Measurements from ENCODE around the gene NMNAT3. TPM values are rescaled to one million over a fixed set of nuclear protein-coding genes. Genes with fewer than 3 reads are reported as not detected.
A peak's percentile ranks its signal among the peaks of the same experiment; 100 is the strongest.

The NMNAT3 gene
- total and polyA plus RNA-seq, 7 experiments from 2014 or later, result 0.56 to 7.7 (median 5.6) TPM

DNA sequence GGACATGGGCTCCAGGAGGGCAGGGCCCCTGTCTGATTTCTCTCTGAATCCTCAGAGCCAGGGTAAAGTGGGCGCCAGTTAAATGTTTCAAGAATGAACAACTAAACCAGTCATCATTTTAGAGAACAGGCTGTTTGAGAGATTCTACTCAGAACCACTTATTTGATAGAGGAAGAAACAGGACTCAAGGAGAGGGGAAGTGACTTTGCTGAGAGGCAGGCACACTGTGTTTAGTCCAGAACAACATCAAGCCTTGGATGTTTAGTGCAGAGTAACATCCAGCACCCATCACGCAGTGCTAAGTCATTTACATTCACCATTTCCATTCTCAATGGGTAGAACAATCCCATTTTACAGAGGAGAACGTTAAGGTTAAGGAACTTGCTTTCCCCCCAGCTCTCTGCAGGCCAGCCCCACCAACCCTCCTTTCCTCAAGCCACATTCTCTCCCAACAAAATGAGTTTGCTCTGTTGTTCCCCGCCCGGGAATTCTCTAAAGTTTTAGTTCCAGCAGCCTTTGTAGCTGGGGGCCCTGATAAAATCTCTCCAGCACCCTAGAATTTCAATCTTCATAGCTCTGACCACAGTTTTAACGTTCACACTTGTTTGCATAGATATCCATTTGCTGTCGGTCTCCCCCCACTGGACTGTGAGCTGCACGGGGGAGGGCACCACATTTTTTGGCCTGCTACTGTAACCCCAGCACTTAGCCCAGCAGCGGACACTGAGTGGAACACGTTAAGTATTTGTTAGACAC, 962 bp downstream of the NMNAT3 start:
- intact Hi-C loops (cut with micrococcal nuclease), result loop anchor here in 1 of 2 donors (1.0 to 5.0 kb wide), 6 partner anchors 287 to 1505 kb away; partner anchors contain the start of genes ARMC8, DBR1, FOXL2 and FOXL2NB
- H3K4me1 ChIP-seq (ENCODE audit: control insufficient read depth in 2 of 2, insufficient read depth in 2 of 2, low read length in 2 of 2), result peaks cover 0 to 7% of the 10 kb centered on the region in 2 donors
- peak overlapping the region; percentile 78 for H3K27ac ChIP-seq (ENCODE audit: low read depth, low read length)
- ChIA-PET CTCF (no interaction called here), POLR2A (no interaction called here)
- peaks cover 0 to 3% (median 0%) of the 10 kb centered on the region in 3 experiments for H3K36me3 ChIP-seq (ENCODE audit: control insufficient read depth in 2 of 3, insufficient read depth in 3 of 3, low read length in 3 of 3)
- H3K36me3 Mint-ChIP-seq, result peaks cover 0 to 3% (median 0%) of the 10 kb centered on the region in 5 donors
- DNase-seq, result peak in 1 of 9 donors; percentile 3
- H3K4me3 ChIP-seq (ENCODE audit: low read length), result peak overlapping the region; percentile 73
- H3K27me3 Mint-ChIP-seq, result peaks cover 0 to 14% (median 0%) of the 10 kb centered on the region in 5 donors
- no peak for ATAC-seq
- H3K27me3 ChIP-seq (ENCODE audit: control insufficient read depth in 2 of 2, insufficient read depth in 2 of 2, low read length in 2 of 2), result no peaks in the 10 kb centered on the region
- H3K27ac Mint-ChIP-seq, result peak overlapping the region in 3 of 9 donors; percentile 21 to 31 (median 28)
- no peaks in the 10 kb centered on the region for H3K9me3 ChIP-seq (ENCODE audit: control insufficient read depth in 2 of 3, low read length in 3 of 3)
- H3K9me3 Mint-ChIP-seq, result no peaks in the 10 kb centered on the region
- H3K4me3 Mint-ChIP-seq, result peak overlapping the region; percentile 76 to 88 (median 86)
- H3K4me1 Mint-ChIP-seq, result peaks cover 6 to 23% (median 14%) of the 10 kb centered on the region in 7 donors

DNA sequence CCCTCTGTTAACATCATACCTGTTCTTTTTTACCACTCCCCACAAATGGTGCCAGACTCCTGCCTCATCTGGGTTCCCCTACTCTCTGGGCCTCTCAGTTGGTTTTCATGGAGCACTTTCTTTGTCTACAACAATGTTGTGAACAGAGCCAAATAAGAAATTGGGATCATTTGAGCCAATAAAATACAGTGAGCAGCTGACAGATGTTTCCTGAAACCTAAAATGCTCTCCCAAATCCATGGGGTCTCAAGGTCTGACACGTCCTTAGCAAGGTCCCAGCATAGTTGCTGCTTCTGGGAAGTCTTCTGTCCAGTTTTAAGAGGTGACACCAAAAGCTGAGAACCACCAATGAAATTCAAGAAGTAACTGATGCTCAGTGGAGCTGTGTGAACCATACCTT, 1.7 kb downstream of the NMNAT3 start:
- POLR2A ChIA-PET, result no interaction called here
- intact Hi-C loops (cut with micrococcal nuclease), result loop anchor here in 1 of 2 donors (2.0 to 5.0 kb wide), 3 partner anchors 729 to 1504 kb away; partner anchors contain the start of genes ARMC8, DBR1, FOXL2 and FOXL2NB
- peaks cover 0 to 11% (median 0%) of the 10 kb centered on the region in 5 donors for H3K27me3 Mint-ChIP-seq
- no peaks in the 10 kb centered on the region for H3K9me3 Mint-ChIP-seq
- Histone ChIP-seq H3K4me3 (ENCODE audit: low read length) (no peak overlapping the region), H3K27me3 (ENCODE audit: control insufficient read depth in 2 of 2, insufficient read depth in 2 of 2, low read length in 2 of 2) (no peaks in the 10 kb centered on the region), H3K36me3 (ENCODE audit: control insufficient read depth in 2 of 3, insufficient read depth in 3 of 3, low read length in 3 of 3) (peaks cover 0 to 3% (median 0%) of the 10 kb centered on the region in 3 experiments), H3K4me1 (ENCODE audit: control insufficient read depth in 2 of 2, insufficient read depth in 2 of 2, low read length in 2 of 2) (peaks cover 0 to 7% of the 10 kb centered on the region in 2 donors), H3K9me3 (ENCODE audit: control insufficient read depth in 2 of 3, low read length in 3 of 3) (no peaks in the 10 kb centered on the region), H3K27ac (ENCODE audit: low read depth, low read length) (no peak overlapping the region)
- ATAC-seq, result no peak
- H3K36me3 Mint-ChIP-seq, result peaks cover 0 to 3% (median 0%) of the 10 kb centered on the region in 5 donors
- no peak for DNase-seq
- H3K4me1 Mint-ChIP-seq, result peaks cover 6 to 23% (median 14%) of the 10 kb centered on the region in 7 donors
- peak overlapping the region in 1 of 9 donors; percentile 57 for H3K27ac Mint-ChIP-seq
- peak overlapping the region in 4 of 10 donors; percentile 76 to 88 (median 86) for H3K4me3 Mint-ChIP-seq
- CTCF ChIA-PET, result no interaction called here

DNA sequence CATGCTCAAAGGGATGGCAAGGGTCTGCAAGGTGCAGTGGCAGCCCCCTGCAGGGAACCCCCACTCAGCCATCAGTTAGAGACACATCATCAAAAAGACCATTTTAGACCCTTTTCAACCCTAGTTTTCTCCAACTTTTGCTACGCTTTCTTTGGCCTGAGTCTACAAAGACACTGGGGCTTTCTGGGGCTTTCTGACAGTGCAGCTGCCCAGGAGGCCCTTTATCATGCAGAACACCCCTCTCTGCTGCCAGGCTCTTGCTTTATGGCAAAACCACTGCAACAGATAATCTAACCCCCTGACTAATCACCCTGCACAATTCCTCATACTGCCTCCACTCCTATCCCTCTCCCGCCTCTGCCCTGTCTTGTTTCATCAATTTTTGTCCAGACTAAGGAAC, 2.4 kb downstream of the NMNAT3 start:
- Mint-ChIP-seq H3K27me3 (peaks cover 0 to 11% (median 0%) of the 10 kb centered on the region in 5 donors), H3K36me3 (peaks cover 0 to 3% (median 0%) of the 10 kb centered on the region in 5 donors), H3K4me3 (no peak overlapping the region), H3K27ac (no peak overlapping the region), H3K9me3 (no peaks in the 10 kb centered on the region), H3K4me1 (peaks cover 6 to 23% (median 14%) of the 10 kb centered on the region in 7 donors)
- Histone ChIP-seq H3K27ac (ENCODE audit: low read depth, low read length) (no peak overlapping the region), H3K4me1 (ENCODE audit: control insufficient read depth in 2 of 2, insufficient read depth in 2 of 2, low read length in 2 of 2) (peaks cover 0 to 7% of the 10 kb centered on the region in 2 donors), H3K36me3 (ENCODE audit: control insufficient read depth in 2 of 3, insufficient read depth in 3 of 3, low read length in 3 of 3) (peaks cover 0 to 3% (median 0%) of the 10 kb centered on the region in 3 experiments), H3K9me3 (ENCODE audit: control insufficient read depth in 2 of 3, low read length in 3 of 3) (no peaks in the 10 kb centered on the region), H3K27me3 (ENCODE audit: control insufficient read depth in 2 of 2, insufficient read depth in 2 of 2, low read length in 2 of 2) (no peaks in the 10 kb centered on the region), H3K4me3 (ENCODE audit: low read length) (no peak overlapping the region)
- DNase-seq (no peak), ATAC-seq (no peak)
- ChIA-PET POLR2A (no interaction called here), CTCF (no interaction called here)
- intact Hi-C loops (cut with micrococcal nuclease), result loop anchor here in 1 of 2 donors (5.0 kb wide), 2 partner anchors 728 to 1503 kb away; partner anchors contain the start of genes DBR1, FOXL2 and FOXL2NB

DNA sequence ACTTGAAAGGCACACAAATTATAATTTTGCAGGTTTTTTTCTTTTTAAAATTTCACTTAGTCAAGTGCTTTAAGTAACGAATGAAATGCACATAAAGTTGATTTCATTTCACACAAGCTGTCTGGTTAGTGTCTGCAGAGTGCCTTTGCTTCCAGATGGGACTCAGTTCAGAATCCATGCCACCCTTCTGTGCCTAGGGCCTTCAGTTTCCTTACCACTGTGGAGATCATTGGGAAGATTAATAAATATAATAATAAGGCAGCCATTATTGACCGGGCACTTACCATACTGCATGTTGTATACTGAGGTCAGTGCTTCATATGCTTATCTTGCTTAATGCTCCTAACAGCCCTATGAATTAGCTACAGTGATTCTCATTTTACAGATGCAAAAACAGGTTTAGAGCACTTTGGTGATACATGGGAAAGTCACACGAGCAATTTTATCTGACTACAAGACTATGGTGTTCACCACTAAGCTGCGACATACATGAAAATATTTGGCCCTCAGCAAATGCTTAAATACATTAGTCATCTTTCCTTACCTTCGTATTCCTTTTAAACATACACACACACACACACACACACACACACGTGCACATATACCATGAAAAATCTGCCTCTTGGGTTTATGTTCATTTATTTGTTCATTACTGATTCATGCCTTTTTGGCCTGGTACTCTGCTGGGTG, 3.1 kb downstream of the NMNAT3 start:
- Histone ChIP-seq H3K27ac (ENCODE audit: low read depth, low read length) (no peak overlapping the region), H3K9me3 (ENCODE audit: control insufficient read depth in 2 of 3, low read length in 3 of 3) (no peaks in the 10 kb centered on the region), H3K4me1 (ENCODE audit: control insufficient read depth in 2 of 2, insufficient read depth in 2 of 2, low read length in 2 of 2) (peaks cover 0 to 7% of the 10 kb centered on the region in 2 donors), H3K4me3 (ENCODE audit: low read length) (no peak overlapping the region), H3K27me3 (ENCODE audit: control insufficient read depth in 2 of 2, insufficient read depth in 2 of 2, low read length in 2 of 2) (no peaks in the 10 kb centered on the region), H3K36me3 (ENCODE audit: control insufficient read depth in 2 of 3, insufficient read depth in 3 of 3, low read length in 3 of 3) (peaks cover 0 to 3% (median 0%) of the 10 kb centered on the region in 3 experiments)
- Mint-ChIP-seq H3K36me3 (peaks cover 0 to 3% (median 0%) of the 10 kb centered on the region in 5 donors), H3K4me3 (peak overlapping the region in 1 of 10 donors; percentile 12), H3K9me3 (no peaks in the 10 kb centered on the region), H3K4me1 (peaks cover 6 to 23% (median 14%) of the 10 kb centered on the region in 7 donors), H3K27ac (no peak overlapping the region), H3K27me3 (peaks cover 0 to 10% (median 0%) of the 10 kb centered on the region in 5 donors)
- no peak for ATAC-seq
- ChIA-PET CTCF (no interaction called here), POLR2A (no interaction called here)
- DNase-seq, result no peak
- intact Hi-C loops (cut with micrococcal nuclease), result loop anchor here in 1 of 2 donors (5.0 kb wide), 2 partner anchors 727 to 1502 kb away; partner anchors contain the start of genes DBR1, FOXL2 and FOXL2NB

DNA sequence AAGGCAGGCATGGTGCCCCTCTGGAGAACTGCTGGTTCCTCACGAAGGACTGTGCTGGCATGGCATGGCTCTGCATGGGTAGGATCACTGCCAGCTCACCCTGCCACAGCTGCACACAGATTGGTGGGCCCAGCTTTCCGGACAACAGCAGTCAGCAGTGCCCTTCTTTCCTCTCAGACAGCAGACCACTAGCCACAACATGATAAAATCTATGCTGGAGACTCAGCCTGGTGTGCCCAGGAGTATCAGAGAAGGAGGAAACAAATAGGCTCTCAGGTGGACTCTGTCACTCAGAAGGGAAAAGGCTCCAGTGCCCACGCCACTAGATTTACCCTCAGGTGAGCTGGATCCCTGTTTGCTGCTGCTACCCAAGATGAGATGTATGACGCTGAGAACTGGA, 4.9 kb downstream of the NMNAT3 start:
- ChIA-PET POLR2A (no interaction called here), CTCF (no interaction called here)
- ATAC-seq (no peak), DNase-seq (no peak)
- Mint-ChIP-seq H3K27ac (no peak overlapping the region), H3K4me1 (peaks cover 6 to 19% (median 10%) of the 10 kb centered on the region in 7 donors), H3K36me3 (peaks cover 0 to 11% (median 4%) of the 10 kb centered on the region in 5 donors), H3K4me3 (no peak overlapping the region), H3K27me3 (peaks cover 0 to 8% (median 0%) of the 10 kb centered on the region in 5 donors), H3K9me3 (peaks cover 0 to 2% (median 0%) of the 10 kb centered on the region in 11 donors)
- H3K36me3 ChIP-seq (ENCODE audit: control insufficient read depth in 2 of 3, insufficient read depth in 3 of 3, low read length in 3 of 3), result peaks cover 0 to 3% (median 0%) of the 10 kb centered on the region in 3 experiments
- H3K27ac ChIP-seq (ENCODE audit: low read depth, low read length), result no peak overlapping the region
- intact Hi-C loops (cut with micrococcal nuclease), result no loop called here
- peaks cover 0 to 7% of the 10 kb centered on the region in 2 donors for H3K4me1 ChIP-seq (ENCODE audit: control insufficient read depth in 2 of 2, insufficient read depth in 2 of 2, low read length in 2 of 2)
- no peak overlapping the region for H3K4me3 ChIP-seq (ENCODE audit: low read length)
- no peaks in the 10 kb centered on the region for H3K27me3 ChIP-seq (ENCODE audit: control insufficient read depth in 2 of 2, insufficient read depth in 2 of 2, low read length in 2 of 2)
- no peaks in the 10 kb centered on the region for H3K9me3 ChIP-seq (ENCODE audit: control insufficient read depth in 2 of 3, low read length in 3 of 3)

DNA sequence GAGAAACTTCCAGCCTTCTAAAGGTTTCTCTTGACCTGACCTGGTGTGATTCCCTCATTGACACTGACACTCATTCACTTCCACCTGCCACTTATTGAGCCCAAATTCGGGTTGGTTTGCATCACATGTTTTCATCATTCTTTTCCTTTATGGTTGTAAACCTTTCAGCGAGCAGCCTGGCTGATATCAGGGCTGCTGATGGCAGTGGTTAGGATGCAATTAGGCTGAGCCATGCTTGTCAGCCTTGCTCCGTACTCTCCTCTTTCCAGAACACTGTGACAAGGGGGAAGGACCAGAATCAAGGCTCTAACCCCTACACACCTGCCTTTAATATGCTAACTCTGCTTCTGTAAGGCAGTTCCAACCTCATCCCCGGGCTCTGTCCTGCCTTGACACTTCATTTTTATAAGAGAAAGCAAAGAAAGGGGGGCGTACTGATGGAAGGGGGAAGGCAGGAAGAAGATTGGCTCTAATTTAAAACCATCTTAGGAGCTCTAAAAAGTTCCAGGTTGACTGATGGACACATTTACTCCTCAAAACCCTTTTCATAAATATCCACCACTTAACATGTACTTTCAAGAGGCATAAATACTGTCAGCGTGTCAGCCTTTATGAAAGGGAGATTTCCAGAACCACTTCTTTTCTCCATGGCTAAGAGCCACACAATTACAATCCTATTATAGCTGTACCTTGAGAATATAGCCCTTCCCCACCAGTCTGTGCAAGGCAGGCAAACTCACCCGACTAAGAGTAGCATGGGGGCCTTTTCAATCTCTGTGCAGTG, 5.7 kb downstream of the NMNAT3 start:
- Histone ChIP-seq H3K4me1 (ENCODE audit: control insufficient read depth in 2 of 2, insufficient read depth in 2 of 2, low read length in 2 of 2) (peaks cover 0 to 5% of the 10 kb centered on the region in 2 donors), H3K27me3 (ENCODE audit: control insufficient read depth in 2 of 2, insufficient read depth in 2 of 2, low read length in 2 of 2) (no peaks in the 10 kb centered on the region), H3K36me3 (ENCODE audit: control insufficient read depth in 2 of 3, insufficient read depth in 3 of 3, low read length in 3 of 3) (no peaks in the 10 kb centered on the region), H3K4me3 (ENCODE audit: low read length) (no peak overlapping the region), H3K27ac (ENCODE audit: low read depth, low read length) (no peak overlapping the region), H3K9me3 (ENCODE audit: control insufficient read depth in 2 of 3, low read length in 3 of 3) (no peaks in the 10 kb centered on the region)
- Mint-ChIP-seq H3K9me3 (peaks cover 0 to 5% (median 0%) of the 10 kb centered on the region in 11 donors), H3K4me3 (no peak overlapping the region), H3K27me3 (peaks cover 0 to 7% (median 0%) of the 10 kb centered on the region in 5 donors), H3K4me1 (peaks cover 6 to 17% (median 7%) of the 10 kb centered on the region in 7 donors), H3K27ac (no peak overlapping the region), H3K36me3 (peaks cover 0 to 15% (median 8%) of the 10 kb centered on the region in 5 donors)
- ChIA-PET CTCF (no interaction called here), POLR2A (no interaction called here)
- ATAC-seq (no peak), DNase-seq (no peak)
- intact Hi-C loops (cut with micrococcal nuclease), result no loop called here
